Vagina (tissue), 2 donors: ENCODE results near the gene DNM2.

ENCODE experiments used
- POLR2A ChIP-seq, 2 donors: fragments of 450-650 bp; IDR thresholded peaks; one replicate each; pipeline ENCODE4 v1.6.1; 2017; ENCODE audit warnings: antibody characterized with exemption in 2 of 2, mild to moderate bottlenecking in 2 of 2, moderate library complexity in 2 of 2
- POLR2AphosphoS5 ChIP-seq, 2 donors: sonication (generic); formaldehyde crosslinking; IDR thresholded peaks; one replicate each; pipeline ENCODE4 v1.9.0; 2017; ENCODE audit warnings: antibody characterized with exemption in 2 of 2, mild to moderate bottlenecking in 2 of 2, low read depth in 1 of 2; ENCODE audit not compliant: insufficient read depth in 1 of 2
- TF ChIP-seq, protein P1 (sequence below), 3 experiments: fragments of 450-650 bp in 2 of 3; fragments of 200-600 bp in 1 of 3; sonication (generic) in 1 of 3; IDR thresholded peaks; one replicate each; pipeline ENCODE4 v1.5.1; 2017 to 2019; ENCODE audit warnings: antibody characterized with exemption in 3 of 3, mild to moderate bottlenecking in 2 of 3, moderate library complexity in 2 of 3

DNA sequence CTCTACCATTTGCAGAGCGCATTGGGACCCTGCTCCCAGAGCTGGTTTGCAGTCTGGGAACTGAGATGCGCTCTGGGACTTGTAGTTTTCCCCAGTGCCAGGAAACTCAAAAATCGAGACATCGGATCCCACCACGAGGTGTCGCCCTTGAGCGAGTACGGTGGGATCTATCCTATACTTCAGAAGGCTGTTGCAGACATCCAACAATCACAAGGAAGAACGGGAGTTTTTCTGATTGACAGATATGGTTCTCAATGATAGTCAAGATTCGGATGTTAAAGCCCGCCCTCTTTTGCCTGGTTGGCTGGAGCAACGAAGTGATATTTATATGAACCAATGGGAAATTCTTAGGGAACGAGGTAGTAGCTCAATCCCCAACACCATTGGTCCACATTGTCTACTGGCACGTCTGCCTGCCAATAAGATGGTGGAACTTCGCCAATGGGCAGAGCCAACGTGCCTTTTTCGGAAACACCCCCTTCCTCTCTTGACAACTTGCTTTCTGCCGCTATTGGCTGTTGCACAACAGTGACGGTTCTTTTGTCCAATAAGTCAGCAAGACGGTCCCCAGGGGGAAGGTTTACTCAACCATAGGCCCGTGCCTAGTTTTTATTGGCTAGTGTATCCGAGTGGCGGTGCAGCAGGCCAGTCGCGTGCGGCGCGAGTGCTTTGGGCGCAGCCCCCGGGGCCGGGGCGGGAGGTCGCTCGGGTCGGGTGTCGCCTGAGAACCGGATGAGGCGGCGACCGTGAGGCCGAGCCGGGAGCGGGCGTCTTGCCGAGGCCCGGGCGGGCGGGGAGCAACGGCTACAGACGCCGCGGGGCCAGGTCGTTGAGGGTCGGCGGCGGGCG lies at the start of gene DNM2:
- TF ChIP-seq POLR2A (IDR thresholded peaks at IDR 0.05), result peak; percentile 24 to 76
- TF ChIP-seq, protein P1, sequence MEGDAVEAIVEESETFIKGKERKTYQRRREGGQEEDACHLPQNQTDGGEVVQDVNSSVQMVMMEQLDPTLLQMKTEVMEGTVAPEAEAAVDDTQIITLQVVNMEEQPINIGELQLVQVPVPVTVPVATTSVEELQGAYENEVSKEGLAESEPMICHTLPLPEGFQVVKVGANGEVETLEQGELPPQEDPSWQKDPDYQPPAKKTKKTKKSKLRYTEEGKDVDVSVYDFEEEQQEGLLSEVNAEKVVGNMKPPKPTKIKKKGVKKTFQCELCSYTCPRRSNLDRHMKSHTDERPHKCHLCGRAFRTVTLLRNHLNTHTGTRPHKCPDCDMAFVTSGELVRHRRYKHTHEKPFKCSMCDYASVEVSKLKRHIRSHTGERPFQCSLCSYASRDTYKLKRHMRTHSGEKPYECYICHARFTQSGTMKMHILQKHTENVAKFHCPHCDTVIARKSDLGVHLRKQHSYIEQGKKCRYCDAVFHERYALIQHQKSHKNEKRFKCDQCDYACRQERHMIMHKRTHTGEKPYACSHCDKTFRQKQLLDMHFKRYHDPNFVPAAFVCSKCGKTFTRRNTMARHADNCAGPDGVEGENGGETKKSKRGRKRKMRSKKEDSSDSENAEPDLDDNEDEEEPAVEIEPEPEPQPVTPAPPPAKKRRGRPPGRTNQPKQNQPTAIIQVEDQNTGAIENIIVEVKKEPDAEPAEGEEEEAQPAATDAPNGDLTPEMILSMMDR (IDR thresholded peaks at IDR 0.05), result peak; percentile 66 to 86 (median 83)
- TF ChIP-seq POLR2AphosphoS5 (IDR thresholded peaks at IDR 0.05; ENCODE audit: insufficient read depth in 1 of 2, low read depth in 1 of 2), result peak; percentile 81 to 97
